ENCODE data around the gene CACNA1H.

CACNA1H gene

GRCh38 chr16:1192384-1193073 is 39.6 kb downstream of the CACNA1H start:
- Histone ChIP-seq H3K27ac (ENCODE audit: low read depth, low read length) (no peak overlapping the region), H3K4me1 (ENCODE audit: control insufficient read depth, low read length) (no peaks in the 10 kb centered on the region), H3K36me3 (ENCODE audit: control insufficient read depth, low read length) (no peaks in the 10 kb centered on the region), H3K79me2 (ENCODE audit: control insufficient read depth, low read length) (no peaks in the 10 kb centered on the region), H3K9me3 (ENCODE audit: control insufficient read depth, insufficient read depth, low read length) (no peaks in the 10 kb centered on the region), H3K9me2 (replicated peaks; ENCODE audit: control insufficient read depth, low read length) (no peaks in the 10 kb centered on the region), H3K4me2 (ENCODE audit: low read length) (no peak overlapping the region), H3F3A (ENCODE audit: control insufficient read depth, insufficient read depth) (no peaks in the 10 kb centered on the region), H3K27me3 (ENCODE audit: control insufficient read depth, low read length) (no peaks in the 10 kb centered on the region), H3K4me3 (ENCODE audit: low read length) (no peak overlapping the region), H4K20me1 (ENCODE audit: control insufficient read depth, insufficient read depth, low read depth, low read length) (no peaks in the 10 kb centered on the region)
- no peak for TF ChIP-seq EZH2phosphoT487 (IDR thresholded peaks at IDR 0.05; ENCODE audit: borderline replicate concordance, low read length)
- TF ChIP-seq, protein P1, sequence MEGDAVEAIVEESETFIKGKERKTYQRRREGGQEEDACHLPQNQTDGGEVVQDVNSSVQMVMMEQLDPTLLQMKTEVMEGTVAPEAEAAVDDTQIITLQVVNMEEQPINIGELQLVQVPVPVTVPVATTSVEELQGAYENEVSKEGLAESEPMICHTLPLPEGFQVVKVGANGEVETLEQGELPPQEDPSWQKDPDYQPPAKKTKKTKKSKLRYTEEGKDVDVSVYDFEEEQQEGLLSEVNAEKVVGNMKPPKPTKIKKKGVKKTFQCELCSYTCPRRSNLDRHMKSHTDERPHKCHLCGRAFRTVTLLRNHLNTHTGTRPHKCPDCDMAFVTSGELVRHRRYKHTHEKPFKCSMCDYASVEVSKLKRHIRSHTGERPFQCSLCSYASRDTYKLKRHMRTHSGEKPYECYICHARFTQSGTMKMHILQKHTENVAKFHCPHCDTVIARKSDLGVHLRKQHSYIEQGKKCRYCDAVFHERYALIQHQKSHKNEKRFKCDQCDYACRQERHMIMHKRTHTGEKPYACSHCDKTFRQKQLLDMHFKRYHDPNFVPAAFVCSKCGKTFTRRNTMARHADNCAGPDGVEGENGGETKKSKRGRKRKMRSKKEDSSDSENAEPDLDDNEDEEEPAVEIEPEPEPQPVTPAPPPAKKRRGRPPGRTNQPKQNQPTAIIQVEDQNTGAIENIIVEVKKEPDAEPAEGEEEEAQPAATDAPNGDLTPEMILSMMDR (IDR thresholded peaks at IDR 0.05; ENCODE audit: low read depth, low read length, poor library complexity, severe bottlenecking) = no peak

DNA sequence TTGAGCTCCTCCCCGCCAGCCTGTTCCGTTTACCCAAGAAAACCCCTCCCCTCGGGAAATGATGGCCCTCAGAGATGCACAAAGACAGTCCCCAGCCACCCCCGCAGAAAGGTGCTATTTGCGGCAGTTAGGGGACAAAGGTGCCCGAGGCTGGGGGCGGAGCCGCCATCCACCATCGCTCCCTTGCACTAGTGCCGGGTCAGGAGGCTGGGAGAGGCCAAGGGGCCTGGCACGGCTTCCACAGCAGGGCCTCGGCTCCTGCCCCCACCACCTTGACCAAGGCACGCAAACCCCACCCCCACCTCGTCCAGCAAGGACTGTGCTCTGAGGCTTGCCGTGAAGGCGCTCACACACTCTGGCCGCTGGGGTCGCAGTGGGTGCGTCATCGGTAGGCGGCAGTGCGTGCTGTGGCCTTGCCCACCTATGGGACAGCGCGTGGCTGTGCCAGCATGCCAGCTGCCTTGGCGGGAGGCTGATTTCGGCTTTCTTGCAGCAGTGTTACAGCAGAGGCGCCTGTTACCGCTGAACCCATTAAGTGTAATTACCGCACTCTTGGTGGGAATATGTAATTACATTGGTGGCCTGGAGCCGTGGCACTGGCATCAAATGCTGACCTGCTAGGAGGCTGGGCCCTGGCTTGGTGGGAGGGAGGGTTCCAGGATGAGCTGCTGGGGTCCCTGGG is 40.4 kb downstream of the CACNA1H start:
- no peaks in the 10 kb centered on the region for H3K4me1 ChIP-seq (ENCODE audit: control insufficient read depth, low read length)
- no peaks in the 10 kb centered on the region for H4K20me1 ChIP-seq (ENCODE audit: control insufficient read depth, insufficient read depth, low read depth, low read length)
- H3F3A ChIP-seq (ENCODE audit: control insufficient read depth, insufficient read depth) = no peaks in the 10 kb centered on the region
- no peaks in the 10 kb centered on the region for H3K27me3 ChIP-seq (ENCODE audit: control insufficient read depth, low read length)
- H3K27ac ChIP-seq (ENCODE audit: low read depth, low read length) = no peak overlapping the region
- H3K9me3 ChIP-seq (ENCODE audit: control insufficient read depth, insufficient read depth, low read length) = no peaks in the 10 kb centered on the region
- no peaks in the 10 kb centered on the region for H3K79me2 ChIP-seq (ENCODE audit: control insufficient read depth, low read length)
- H3K9me2 ChIP-seq (replicated peaks; ENCODE audit: control insufficient read depth, low read length) = no peaks in the 10 kb centered on the region
- no peak overlapping the region for H3K4me2 ChIP-seq (ENCODE audit: low read length)
- H3K36me3 ChIP-seq (ENCODE audit: control insufficient read depth, low read length) = no peaks in the 10 kb centered on the region
- TF ChIP-seq EZH2phosphoT487 (IDR thresholded peaks at IDR 0.05; ENCODE audit: borderline replicate concordance, low read length) = no peak
- TF ChIP-seq, protein P1 (IDR thresholded peaks at IDR 0.05; ENCODE audit: low read depth, low read length, poor library complexity, severe bottlenecking) = no peak
- H3K4me3 ChIP-seq (ENCODE audit: low read length) = no peak overlapping the region

GRCh38 chr16:1193825-1194581 is 41.1 kb downstream of the CACNA1H start:
- Histone ChIP-seq H3K4me1 (ENCODE audit: control insufficient read depth, low read length) (no peaks in the 10 kb centered on the region), H3K27ac (ENCODE audit: low read depth, low read length) (no peak overlapping the region), H3K27me3 (ENCODE audit: control insufficient read depth, low read length) (no peaks in the 10 kb centered on the region), H4K20me1 (ENCODE audit: control insufficient read depth, insufficient read depth, low read depth, low read length) (no peaks in the 10 kb centered on the region), H3K4me3 (ENCODE audit: low read length) (no peak overlapping the region), H3K79me2 (ENCODE audit: control insufficient read depth, low read length) (no peaks in the 10 kb centered on the region), H3K36me3 (ENCODE audit: control insufficient read depth, low read length) (no peaks in the 10 kb centered on the region), H3K9me2 (replicated peaks; ENCODE audit: control insufficient read depth, low read length) (no peaks in the 10 kb centered on the region), H3F3A (ENCODE audit: control insufficient read depth, insufficient read depth) (no peaks in the 10 kb centered on the region), H3K9me3 (ENCODE audit: control insufficient read depth, insufficient read depth, low read length) (no peaks in the 10 kb centered on the region), H3K4me2 (ENCODE audit: low read length) (no peak overlapping the region)
- TF ChIP-seq EZH2phosphoT487 (IDR thresholded peaks at IDR 0.05; ENCODE audit: borderline replicate concordance, low read length) = no peak
- TF ChIP-seq, protein P1 (IDR thresholded peaks at IDR 0.05; ENCODE audit: low read depth, low read length, poor library complexity, severe bottlenecking) = no peak

All from DOHH2 (cell line).